SK-N-SH treated with all-trans-retinoic acid at 6 μM for 48 hours (cell line): Measurements from ENCODE around the gene TGFBRAP1.

Experiments
- ARNTL ChIP-seq: fragments of 450-650 bp; formaldehyde crosslinking; IDR thresholded peaks from 2 replicates; pipeline ENCODE4 v1.5.0; 2020; ENCODE audit warnings: low read depth, mild to moderate bottlenecking, moderate library complexity, borderline replicate concordance
- CREB5 ChIP-seq: fragments of 250-450 bp; sonication (Bioruptor Pico); IDR thresholded peaks from 2 replicates; pipeline ENCODE4 v1.5.1; 2020; ENCODE audit warnings: low read depth, mild to moderate bottlenecking, moderate library complexity
- ESRRG ChIP-seq: fragments of 250-450 bp; sonication (Bioruptor Pico); IDR thresholded peaks from 2 replicates; pipeline ENCODE4 v1.6.1; 2021; ENCODE audit warnings: mild to moderate bottlenecking
- GLIS3 ChIP-seq: fragments of 250-450 bp; sonication (Bioruptor Pico); IDR thresholded peaks from 2 replicates; pipeline ENCODE4 v1.5.0; 2020; ENCODE audit warnings: mild to moderate bottlenecking, moderate library complexity
- ISL1 ChIP-seq: fragments of 250-450 bp; sonication (Bioruptor Pico); IDR thresholded peaks from 2 replicates; pipeline ENCODE4 v2.1.2; 2022; ENCODE audit warnings: mild to moderate bottlenecking, moderate library complexity
- OSR1 ChIP-seq: fragments of 250-450 bp; sonication (Bioruptor Pico); IDR thresholded peaks from 2 replicates; pipeline ENCODE4 v1.8.0; 2022; ENCODE audit warnings: moderate library complexity, mild to moderate bottlenecking, inconsistent platforms
- PATZ1 ChIP-seq: fragments of 250-450 bp; sonication (Bioruptor Pico); IDR thresholded peaks from 2 replicates; pipeline ENCODE4 v1.8.0; 2020; ENCODE audit warnings: mild to moderate bottlenecking, moderate library complexity, borderline replicate concordance
- POU6F1 ChIP-seq: fragments of 250-450 bp; sonication (Bioruptor Pico); IDR thresholded peaks from 2 replicates; pipeline ENCODE4 v1.8.0; 2021; ENCODE audit warnings: low read depth, mild to moderate bottlenecking, moderate library complexity, borderline replicate concordance
- RARB ChIP-seq: fragments of 250-450 bp; sonication (Bioruptor Pico); IDR thresholded peaks from 2 replicates; pipeline ENCODE4 v1.8.0; 2021; ENCODE audit warnings: mild to moderate bottlenecking, moderate library complexity
- SNAI2 ChIP-seq: fragments of 250-450 bp; sonication (Bioruptor Pico); IDR thresholded peaks from 2 replicates; pipeline ENCODE4 v1.5.0; 2020; ENCODE audit warnings: mild to moderate bottlenecking, moderate library complexity
- TOX ChIP-seq: fragments of 250-450 bp; sonication (Bioruptor Pico); IDR thresholded peaks from 2 replicates; pipeline ENCODE4 v1.8.0; 2021; ENCODE audit warnings: mild to moderate bottlenecking, moderate library complexity, borderline replicate concordance
- ZC3H10 ChIP-seq: fragments of 250-450 bp; sonication (Bioruptor Pico); IDR thresholded peaks from 2 replicates; pipeline ENCODE4 v1.5.1; 2021; ENCODE audit warnings: mild to moderate bottlenecking, moderate library complexity
- ZFP3 ChIP-seq: fragments of 250-450 bp; sonication (Bioruptor Pico); IDR thresholded peaks from 2 replicates; pipeline ENCODE4 v1.5.0; 2020; ENCODE audit warnings: mild to moderate bottlenecking, moderate library complexity
- ZNF565 ChIP-seq: fragments of 450-650 bp; formaldehyde crosslinking; conservative IDR thresholded peaks from 2 replicates; pipeline ENCODE4 v1.5.0; 2020; ENCODE audit warnings: low read depth, mild to moderate bottlenecking, moderate library complexity

- no peak for TF ChIP-seq ARNTL (CRISPR knock-in tag)
- TF ChIP-seq PATZ1: no peak
- TF ChIP-seq RARB (CRISPR knock-in tag): no peak
- no peak for TF ChIP-seq GLIS3 (CRISPR knock-in tag)
- no peak for TF ChIP-seq ZFP3 (CRISPR knock-in tag)
- TF ChIP-seq ZC3H10: no peak
- no peak for TF ChIP-seq ESRRG (CRISPR knock-in tag)
- TF ChIP-seq SNAI2 (CRISPR knock-in tag): no peak
- no peak for TF ChIP-seq CREB5 (CRISPR knock-in tag)
- TF ChIP-seq POU6F1 (CRISPR knock-in tag): no peak
- no peak for TF ChIP-seq OSR1
- no peak for TF ChIP-seq ISL1 (CRISPR knock-in tag)
- TF ChIP-seq TOX (CRISPR knock-in tag): no peak
- TF ChIP-seq ZNF565 (CRISPR knock-in tag): no peak
Observed at GRCh38 chr2:105361102-105361889, 31.8 kb upstream of the TGFBRAP1 start.
